GM19025 (cell line): Measurements from ENCODE around the gene ZNF324B.
"Not testable (repeated sequence)": the region's sequence is repeated elsewhere in the genome, so short reads cannot be mapped to it uniquely, and the experiment has no call there.

Experiments
- ATAC-seq: cut with Tn5 transposase; IDR thresholded peaks from one replicate; pipeline ENCODE4 v1.9.1; 2021; ENCODE audit warnings: mild to moderate bottlenecking, low read depth, moderate library complexity; ENCODE audit not compliant: unreplicated experiment

The ZNF324B gene

DNA sequence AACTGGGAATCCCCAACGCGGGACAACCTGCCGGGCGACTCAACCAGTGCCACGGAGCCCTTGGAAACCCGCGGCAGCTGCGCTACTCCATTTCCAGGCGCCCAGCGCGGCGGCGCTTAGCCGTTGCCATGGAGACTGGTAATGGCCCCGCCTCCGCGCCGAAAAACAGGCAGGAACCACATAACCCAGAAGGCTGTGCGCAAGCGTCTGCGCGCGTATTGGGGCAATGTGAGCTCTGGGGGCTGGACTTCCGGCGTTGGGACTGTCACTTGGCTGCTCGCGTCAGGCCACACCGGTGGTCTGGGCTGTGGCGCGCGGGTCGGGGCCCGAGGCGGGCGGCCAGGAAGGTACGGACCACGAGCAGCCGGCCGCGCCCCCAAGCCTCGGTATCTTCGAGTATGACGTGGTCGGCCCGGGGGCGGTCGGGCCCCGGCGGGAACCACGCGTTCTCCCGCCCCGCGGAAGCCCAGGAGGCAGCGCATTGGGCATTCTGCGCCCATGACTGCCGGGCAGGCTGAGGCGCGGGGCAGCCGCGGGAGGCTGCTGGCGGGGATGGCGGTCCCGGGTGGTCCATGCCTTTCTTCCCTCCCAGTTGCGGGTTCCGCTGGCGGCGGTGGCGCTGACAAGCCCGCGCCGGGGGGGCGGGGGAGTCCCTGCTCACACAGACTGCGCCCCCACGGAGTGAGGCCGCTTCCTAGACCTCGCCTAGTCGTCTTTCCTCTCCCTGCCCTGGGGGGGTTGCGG is at the start of gene ZNF324B:
Gene ZNF324B (plus strand): TSS at position 265 of the 744 bp plus-strand sequence. CDS start 2,080 bp downstream, outside the sequence.
- peak; percentile 98 for ATAC-seq

DNA sequence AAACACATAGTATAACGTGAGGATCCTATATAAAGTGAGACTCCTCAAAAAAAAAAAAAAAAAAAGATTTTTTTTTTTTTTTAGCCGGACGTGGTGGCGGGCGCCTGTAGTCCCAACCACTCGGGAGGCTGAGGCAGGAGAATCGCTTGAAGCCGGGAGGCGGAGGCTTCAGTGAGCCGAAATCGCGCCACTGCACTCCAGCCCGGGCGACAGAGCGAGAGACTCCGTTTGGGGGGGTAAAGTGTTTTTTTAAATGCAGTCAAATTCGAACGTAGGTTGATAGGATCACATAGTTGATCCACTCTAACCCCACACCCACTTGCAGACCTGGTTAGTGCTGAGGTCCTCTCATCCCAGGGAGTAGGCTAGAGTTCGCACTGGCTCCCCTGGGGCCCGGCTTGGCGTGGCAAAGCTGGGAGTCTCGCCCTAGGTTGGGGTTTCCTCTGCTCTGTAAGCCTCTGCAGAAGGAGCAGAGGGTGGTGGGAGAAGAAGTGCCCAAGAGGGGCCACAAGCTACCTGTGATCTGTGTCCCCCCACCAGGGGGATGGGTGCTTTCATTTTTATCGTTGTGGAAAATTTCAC is 49.5 kb upstream of the ZNF324B start:
- no peak for ATAC-seq

DNA sequence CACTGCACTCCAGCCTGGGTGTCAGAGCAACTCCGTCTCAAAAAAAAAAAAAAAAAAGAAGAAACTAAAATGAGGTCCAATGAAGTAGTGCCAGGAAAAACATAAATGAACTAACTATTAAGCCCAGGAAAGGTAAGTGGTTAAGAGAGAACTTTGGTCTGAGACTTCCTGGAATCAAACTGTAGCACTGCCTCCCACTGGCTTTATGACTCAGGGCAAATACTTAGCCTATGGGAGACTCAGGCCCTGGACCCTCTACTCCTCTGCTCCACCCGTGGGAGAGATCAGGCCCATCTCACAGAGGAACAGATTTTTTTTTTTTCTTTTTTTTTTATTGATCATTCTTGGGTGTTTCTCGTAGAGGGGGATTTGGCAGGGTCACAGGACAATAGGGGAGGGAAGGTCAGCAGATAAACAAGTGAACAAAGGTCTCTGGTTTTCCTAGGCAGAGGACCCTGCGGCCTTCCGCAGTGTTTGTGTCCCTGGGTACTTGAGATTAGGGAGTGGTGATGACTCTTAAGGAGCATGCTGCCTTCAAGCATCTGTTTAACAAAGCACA is 47.4 kb upstream of the ZNF324B start:
- not testable (repeated sequence) for ATAC-seq

DNA sequence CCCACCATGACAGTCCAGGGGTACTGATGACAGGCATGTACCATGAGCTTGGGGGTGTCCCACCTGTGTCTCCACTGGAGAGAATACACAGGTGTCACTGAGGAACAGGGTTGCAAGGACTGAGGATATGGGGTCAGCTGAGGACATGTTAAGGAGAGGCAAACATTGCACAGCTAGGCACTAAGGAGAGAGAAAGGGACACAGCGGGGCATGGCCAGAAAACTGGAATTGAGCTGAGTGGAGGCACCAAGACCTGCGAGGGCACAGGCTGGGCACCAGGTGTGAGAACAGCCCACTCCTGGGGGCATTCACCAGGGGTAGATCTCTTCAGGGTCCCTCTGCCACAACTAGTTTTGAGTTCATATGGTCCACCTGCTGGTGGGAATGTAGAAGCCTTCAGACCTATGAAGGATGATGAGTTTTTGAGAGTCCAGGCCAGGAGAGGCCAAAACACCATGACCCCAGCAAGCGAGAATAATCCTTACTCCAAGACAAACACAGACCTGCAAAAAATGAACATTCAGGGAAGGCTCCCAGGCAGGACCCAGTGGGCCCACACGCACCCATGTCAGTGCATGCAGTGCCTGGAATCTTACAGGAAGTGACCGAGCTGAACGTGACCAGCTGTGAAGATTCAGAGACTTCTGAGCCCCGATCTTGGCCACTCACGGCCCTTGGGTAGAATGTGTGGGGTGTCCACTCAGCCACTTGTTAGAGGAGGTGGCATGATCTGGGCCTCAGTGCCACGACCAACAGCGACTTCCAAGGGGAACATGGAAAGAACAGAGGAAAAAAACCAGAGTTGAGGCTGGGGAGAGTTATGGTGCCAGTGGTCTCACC is 44.4 kb upstream of the ZNF324B start:
- ATAC-seq: no peak

DNA sequence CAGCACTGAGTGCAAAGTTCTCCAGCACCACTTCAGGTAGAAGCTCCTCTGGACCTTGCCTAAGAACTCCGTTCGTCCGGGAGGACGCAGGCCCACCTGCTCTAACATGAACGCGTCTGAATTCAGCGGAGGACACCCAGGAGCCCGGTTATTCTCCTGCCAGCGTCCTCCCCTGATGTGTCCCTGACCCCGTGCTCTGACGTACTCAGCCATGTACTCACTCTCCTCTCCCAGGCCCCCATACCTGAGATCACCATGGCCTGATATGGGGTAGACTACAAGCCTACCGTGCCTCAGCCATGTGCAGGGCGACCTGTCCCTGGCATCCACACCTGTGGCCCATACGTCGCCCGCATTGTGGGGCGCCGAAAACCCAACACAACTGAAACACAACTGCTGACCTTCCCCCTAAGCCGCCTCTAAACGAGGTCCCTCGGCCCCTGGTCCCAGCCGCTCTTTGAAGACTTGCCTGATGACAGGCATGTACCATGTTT is 43.7 kb upstream of the ZNF324B start:
- ATAC-seq: no peak

DNA sequence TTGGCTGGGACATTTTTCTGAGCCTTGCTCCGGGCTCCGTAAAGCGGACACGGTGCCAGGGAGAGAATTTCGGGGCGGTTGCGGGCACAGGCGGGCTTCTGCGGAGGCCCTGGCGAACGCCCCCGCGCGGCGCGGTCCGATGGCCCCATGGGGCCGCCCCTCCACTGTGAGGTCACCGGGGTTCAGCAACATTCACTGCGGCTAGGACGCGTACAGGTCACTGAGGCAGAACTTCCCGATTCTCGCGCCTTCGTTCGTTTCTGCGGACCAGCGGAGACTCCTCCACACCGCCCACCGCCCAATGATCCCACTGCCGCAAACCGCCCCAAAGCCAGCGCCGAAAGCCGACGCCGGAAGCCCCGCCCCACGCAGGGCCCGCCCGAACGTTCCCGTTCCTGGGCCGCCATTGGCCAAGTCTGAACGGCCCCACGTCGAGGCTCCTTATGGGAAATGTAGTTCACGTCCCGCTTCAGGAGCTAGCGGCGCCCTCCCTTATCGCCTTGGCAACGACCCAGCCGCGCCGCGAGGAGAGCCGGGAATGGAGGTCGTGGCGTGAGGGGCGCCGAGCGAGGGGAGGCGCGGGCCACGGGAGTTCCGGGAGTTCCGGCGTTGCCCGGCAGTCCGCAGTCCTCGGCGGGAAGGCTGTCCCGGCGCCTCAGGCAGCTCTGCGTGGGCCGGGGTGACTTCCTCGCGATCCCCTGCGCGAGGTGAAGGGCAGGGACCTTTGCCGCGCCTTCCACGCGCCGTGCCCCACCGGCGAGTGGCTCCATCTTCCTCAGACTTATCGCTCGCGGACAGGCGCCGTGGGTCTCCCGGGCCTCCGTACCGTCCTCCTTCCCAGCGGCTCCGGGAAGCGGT is 43.0 kb upstream of the ZNF324B start, which contains the start of gene ZNF584:
Gene ZNF584 (plus strand): TSS at position 498 of the 858 bp plus-strand sequence. CDS start 499 bp downstream, outside the sequence.
- peak; percentile 92 for ATAC-seq

DNA sequence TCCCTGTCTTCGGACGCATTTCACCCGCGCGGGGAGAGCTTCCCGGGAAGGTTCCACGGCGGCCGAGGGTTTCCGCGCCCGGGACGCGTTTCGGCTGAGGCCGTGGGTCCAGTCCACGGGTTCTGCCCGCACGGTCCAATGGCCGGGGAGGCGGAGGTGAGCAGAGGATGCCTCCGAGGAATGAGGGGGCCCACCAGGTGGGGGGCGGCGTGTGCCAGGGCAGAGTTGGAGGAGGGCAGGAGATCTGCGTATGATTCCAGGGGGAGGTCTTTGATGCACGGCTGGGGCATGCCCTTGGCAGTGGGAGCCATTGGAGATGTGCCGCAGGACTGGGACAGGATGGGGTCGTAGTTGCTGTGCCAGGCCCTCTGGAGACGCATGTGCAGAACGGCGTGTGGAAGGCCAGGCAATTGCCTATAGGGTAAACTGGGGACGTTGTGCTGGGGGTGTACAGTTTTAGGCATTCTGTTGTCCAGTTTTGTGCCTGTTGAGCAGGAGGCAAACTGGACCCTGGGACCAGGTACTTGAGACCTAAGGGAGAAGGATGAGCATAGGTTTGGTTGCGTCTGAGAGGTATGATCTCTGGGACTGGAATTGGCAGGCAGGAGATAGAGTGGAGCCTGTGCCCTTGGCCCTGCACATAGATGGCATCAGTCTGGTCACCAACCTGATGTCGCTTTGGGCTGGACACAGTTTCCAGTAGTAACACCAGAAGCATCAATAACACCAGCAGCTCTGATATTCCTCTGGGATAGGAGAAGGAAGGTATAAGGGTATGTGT is 42.2 kb upstream of the ZNF324B start:
- no peak for ATAC-seq

DNA sequence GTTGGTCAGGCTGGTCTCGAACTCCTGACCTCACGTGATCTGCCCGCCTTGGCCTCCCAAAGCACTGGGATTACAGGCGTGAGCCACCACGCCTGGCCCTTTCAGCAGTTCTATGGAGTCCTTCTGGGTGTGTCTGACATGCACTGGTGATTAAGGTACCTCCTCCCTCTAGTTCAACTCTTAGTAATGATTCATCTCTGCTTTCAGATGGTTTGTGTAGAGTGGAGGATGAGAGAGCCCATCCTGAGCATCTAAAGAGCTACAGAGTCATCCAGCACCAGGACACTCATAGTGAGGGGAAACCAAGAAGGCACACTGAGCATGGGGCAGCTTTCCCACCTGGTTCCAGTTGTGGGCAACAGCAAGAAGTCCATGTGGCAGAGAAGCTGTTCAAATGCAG is 34.8 kb upstream of the ZNF324B start:
- ATAC-seq: no peak

DNA sequence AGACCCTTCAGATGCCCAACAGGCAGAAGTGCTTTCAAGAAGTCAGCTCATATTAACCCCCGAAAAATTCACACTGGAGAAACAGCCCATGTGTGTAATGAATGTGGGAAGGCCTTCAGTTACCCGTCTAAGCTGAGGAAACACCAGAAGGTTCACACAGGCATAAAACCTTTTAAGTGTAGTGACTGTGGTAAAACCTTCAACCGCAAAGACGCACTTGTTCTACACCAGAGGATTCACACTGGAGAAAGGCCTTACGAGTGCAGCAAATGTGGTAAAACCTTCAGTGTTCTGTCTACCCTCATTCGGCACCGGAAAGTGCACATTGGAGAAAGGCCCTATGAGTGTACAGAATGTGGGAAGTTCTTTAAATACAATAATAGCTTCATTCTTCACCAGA is 34.4 kb upstream of the ZNF324B start:
- ATAC-seq: no peak

DNA sequence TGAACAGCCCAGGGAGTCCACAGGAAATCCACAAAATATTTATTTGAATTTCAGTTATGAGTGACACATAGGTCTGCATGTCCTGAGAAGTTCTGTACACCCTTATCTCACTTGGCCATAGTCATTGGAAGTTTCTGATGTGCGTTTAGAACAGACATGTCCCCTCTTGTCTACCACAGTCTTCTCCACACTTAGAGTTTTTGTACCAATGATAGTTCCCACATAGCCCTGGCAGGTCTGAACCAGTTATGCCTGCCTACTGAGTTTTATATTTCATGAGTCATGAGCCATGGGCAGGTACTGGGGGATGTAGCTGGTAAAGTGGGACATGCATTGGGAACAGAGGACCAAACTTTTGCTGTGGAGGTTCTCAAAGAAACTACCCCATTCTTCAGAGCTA is 22.8 kb upstream of the ZNF324B start:
- no peak for ATAC-seq

DNA sequence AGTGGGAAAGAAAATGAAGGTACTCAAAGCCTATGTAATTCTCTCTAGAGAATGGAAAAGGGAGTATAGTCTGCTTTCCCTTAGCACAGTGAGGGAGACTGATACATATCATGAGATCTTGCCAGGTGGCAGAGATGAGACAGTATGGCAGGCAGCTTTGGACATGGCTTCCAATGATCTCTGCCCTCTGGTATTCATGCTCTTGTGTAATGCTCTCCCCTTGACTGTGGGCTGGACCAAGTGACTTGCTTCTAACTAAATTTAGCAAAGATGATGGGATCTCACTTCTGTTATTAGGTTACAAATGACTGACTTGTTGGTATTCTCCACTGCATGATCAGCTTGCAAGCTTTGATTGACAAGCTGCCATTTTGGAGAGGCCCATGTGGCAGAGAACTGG is 21.7 kb upstream of the ZNF324B start:
- ATAC-seq: no peak

DNA sequence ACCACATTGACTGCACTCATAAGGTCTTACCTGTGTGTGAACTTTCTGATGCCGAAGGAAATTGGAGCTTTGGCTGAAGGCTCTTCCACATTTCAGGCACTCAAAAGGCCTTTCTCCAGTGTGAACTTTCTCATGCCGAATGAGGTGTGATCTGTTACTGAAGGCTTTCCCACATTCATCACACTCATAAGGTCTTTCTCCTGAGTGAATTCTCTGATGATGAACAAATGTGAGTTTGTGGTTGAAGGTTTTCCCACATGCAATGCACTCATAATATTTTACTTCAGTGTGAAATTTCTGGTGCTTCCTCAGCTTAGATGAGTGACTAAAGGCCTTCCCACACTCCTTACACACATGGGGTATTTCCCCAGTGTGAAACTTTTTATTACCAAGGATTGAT is 17.2 kb upstream of the ZNF324B start:
- ATAC-seq: no peak

DNA sequence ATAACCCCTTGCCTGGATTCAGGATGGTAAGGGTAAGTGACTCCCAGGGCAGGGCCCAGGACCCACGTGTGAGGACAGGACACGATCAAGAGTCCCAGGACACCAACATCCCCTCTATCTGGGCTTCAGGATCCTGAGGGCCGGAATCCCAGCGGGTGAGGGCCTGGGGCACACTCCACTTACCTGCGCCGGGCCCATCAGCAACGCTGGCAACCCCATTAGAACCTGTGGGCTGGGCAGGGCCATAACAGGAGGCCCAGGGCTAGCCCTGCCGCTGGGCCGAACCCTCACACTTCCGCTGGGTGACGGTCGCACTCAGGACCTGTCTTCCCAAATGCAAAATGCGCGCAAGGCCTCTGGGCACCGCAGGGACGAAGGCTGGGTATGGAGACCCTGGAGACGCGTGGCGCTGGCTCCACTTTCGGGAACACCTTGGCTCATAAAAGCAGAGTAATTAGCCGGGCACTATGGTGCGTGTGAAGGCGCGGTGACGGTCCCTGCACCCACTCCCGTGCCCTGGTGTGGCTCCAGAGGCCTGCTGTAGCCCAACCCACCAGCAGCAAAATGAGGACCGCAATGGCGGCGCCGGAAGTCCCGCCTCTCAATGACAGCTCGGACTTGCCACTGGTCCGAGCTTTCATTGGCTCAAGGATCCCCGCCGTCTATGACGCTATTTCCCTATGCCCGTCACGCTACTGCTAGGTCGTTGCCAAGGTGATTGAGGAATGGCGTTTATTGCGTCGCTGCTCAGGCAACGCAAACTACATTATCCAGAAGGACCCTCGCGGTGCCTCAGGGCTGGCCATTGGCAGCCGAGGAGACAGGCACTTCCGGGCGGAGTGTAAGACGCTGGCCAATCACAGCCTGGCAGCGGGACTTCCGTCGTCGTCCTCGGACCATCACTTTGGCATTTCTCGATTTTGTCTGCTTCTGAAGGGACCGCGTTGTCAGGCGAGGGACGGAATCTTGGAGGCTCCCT is 11.6 kb upstream of the ZNF324B start, which contains the start of gene ZNF132:
Gene ZNF132 (minus strand): TSS at position 578 of the 979 bp plus-strand sequence. CDS start 332 bp downstream, at position 246.
- ATAC-seq: peak; percentile 95

DNA sequence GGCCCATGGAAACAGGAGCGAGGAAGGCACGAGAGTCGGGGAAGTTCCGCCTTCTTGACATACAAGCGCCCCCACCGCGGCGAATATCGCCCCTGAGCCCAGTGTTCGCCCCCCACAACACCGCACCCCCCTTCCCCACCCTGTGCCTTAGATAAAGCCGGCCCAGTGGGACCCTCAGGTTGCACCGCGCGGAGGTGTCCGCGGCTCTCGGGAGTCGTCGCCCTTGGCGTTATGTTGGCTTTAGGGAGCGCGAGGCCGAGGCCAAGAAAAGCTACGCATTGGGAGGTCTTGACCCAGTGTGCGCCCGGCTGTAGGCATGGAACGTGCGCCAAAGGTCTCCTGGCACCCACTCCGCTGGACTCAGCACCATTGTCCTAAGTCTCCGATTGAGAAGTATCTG is 10.9 kb upstream of the ZNF324B start:
- no peak for ATAC-seq

DNA sequence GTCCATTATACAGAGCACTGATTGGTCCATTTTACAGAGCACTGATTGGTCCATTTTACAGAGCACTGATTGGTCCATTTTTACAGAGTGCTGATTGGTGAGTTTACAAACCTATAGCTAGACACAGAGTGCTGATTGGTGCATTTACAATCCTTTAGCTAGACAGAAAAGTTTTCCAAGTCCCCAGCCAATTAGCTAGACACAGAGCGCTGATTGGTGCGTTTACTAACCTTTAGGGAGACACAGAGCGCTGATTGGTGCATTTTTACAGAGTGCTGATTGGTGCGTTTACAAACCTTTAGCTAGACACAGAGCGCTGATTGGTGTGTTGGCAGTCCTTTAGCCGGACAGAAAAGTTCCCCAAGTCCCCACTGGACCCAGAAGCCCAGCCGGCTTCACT is 8.4 kb upstream of the ZNF324B start:
- ATAC-seq: not testable (repeated sequence)

DNA sequence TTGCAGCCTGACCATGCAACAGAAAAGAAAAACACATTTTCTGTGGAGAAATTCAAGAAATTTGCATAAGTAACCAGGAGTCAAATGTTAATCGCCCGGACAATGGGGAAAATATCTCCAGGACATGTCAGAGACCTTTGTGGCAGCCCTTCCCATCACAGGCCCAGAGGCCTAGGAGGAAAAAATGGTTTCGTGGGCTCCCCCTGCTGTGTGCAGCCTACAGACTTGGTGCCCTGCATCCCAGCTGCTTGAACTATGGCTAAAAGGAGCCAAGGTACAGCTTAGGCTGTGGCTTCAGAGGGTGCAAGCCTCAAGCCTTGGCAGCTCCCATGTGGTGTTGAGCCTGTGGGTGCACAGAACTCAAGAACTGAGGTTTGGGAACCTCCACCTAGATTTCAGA is 2.6 kb upstream of the ZNF324B start:
- ATAC-seq: not testable (repeated sequence)

DNA sequence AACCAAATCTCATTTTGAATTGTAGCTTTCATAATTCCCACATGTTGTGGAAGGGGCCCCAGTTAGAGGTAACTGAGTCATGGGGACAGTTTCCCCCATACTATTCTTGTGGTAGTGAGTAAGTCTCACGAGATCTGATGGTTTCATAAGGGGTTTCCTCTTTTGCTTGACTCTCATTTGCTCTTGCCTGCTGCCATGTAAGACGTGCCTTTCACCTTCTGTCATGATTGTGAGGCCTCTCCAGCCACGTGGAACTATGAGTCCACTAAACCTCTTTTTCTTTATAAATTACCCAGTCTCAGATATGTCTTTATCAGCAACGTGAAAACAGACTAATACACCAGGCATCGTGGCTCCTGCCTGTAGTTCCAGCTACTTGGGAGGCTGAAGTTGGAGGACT is 1.4 kb upstream of the ZNF324B start:
- ATAC-seq: not testable (repeated sequence)

DNA sequence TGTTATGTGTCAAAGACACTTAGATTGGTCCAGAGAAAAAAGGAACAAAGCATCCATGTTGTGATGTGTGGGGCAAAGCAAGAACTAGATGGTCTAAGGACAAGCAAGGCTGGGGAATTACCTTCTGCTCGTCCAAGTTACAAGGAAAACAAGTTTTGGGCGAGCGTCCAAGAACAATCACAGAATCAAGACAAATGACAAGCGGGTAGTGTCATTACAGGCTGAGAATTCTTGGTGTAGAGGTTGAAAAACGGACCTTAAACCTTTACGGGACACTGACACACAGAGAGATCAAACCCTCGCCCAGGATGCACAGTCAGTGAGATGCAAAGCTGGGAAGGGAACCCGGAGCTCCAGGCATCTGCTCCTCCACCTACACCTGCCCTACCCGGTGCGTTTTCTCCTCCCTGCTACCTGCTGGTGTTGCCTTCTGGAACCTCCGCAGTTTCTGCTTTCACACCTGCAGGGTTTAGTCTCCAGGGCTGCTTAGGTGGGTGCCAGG is 515 bp upstream of the ZNF324B start:
- no peak for ATAC-seq
